Measurements from ENCODE around the gene MYOF.

GRCh38 chr10:93404048-93404354, 78.1 kb downstream of the MYOF start:
- TF ChIP-seq CTCF (conservative IDR thresholded peaks at IDR 0.05), result no peak
- no peak for TF ChIP-seq ZFX (IDR thresholded peaks at IDR 0.05)

Data from C4-2B (cell line).